Activated CD4-positive, alpha-beta T cell treated with anti-CD3 and anti-CD28 coated beads, Interleukin-10, Interleukin-2, amounts not matched to agents 100 ng/mL and 50 ng/mL, durations not matched to agents 16 hours and 8 hours (primary cell): ENCODE results near the gene SH3TC2.

Source experiments
- DNase-seq: peaks from one replicate; pipeline ENCODE4 v3.0.0-alpha.2; 2020

The SH3TC2 gene

GRCh38 chr5:149056616-149057165, 6.2 kb downstream of the SH3TC2 start:
- DNase-seq: no peak

- no peak for DNase-seq
Observed at GRCh38 chr5:149054416-149054815, 8.4 kb downstream of the SH3TC2 start.

DNA sequence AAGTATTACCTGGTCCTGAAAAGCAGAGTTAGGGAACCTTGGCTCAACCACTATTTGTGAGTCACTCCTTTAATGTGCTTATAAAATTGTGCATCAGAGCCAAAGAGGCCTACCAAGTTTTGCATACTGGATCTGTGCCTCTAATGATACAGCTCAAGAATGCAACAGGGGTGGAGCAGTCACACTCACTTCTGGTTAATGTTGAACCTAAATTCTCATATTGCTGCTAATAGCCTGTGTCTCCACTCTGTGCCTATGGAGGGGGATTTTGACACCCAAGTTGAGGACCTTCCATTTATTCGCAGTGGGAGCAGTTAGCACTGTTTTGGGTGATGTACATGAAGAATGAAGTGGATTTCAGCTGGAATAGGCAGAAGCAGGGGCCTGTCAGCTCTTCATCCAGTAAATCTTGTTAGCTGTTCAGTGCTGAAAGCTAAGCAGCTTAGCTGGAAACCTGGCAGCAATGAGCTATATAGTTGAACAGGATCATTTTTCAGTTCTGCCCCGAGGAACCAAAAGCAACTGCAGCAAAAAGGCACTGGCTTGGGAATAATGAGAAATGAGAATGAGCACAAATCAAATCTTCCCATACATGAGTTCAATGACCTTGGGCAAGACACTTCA, 9.7 kb downstream of the SH3TC2 start:
- DNase-seq: no peak

DNA sequence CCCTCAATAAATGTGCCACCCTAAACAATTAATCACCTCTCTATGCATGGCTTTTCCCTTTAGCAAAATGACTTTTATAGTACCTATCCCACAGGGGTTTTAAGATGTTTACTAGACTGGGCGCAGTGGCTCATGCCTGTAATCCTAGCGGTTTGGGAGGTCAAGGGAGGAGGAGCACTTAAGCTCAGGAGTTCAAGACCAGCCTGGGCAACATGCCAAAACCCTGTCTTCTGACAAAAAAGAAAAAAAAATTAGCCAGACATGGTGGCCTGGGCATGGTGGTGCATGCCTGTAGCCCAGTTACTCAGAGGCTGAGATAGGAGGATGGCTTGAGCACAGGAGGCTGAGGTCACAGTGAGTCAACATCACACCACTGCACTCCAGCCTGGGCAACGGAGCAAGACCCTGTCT, 13.5 kb downstream of the SH3TC2 start:
- DNase-seq: no peak

DNA sequence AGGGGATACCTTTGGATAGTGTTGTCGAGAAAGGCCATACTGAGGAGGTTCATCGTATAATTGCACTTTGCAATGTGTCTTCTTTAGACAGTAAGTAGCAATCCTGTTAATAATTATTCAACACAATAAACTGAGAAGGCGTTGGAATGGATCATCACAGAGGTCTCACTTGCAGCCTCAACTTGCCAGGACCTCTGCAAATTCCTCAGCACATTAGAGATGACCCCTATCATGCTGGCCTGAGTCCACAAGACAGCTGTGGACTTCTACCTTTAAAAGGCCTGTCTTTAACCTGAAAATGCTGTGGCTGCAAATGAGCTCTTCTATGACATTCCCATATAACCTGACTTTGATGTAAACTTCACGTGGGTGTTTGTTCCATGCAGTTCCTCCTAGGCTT, 14.1 kb downstream of the SH3TC2 start:
- DNase-seq: no peak

GRCh38 chr5:149047462-149047861, 15.4 kb downstream of the SH3TC2 start:
- no peak for DNase-seq

DNA sequence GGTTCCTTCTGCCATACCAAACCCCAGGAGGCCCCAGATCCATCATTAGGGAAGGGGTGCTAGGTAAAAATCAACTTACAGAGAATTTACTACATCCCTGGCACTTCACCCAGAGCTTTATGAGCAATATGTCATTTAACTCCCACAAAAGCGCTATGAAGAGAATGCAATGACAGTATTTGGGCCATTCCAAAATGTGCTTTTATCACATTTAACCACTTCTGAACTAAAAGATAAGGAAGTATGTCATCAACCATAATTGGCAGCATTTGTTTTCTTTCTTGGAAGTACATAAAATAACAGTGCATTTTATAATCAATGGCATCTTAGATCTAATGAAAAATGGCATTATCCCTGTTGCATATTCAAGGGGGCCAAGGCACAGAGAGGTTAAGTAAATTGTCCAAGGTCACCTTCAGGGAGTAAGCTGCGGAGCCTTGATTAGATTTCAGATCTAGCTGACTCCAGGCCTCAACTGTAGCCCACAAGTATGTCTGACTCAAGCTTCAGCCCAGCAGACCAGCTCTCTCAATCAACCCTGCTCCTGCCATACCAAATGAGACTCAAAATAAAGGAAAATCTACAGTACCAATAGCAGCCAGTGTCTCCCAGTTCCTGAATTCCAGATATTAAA, 16.5 kb downstream of the SH3TC2 start:
- no peak for DNase-seq

DNA sequence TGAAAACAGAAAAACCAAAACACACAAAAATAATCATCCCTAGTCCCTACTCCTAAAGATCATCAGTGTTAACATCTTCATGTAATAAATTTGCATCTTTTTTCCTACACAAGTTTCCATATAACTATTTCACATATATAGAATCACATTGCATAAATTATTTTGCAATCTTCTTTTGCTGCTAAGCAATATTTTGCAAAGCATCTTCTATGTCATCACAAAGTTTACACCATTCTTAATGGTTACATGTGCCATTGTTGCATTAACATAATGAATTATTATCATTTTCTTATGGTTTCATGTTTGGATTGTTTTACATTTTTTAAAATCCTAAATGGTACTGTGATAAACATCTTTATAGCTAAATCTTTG, 17.8 kb downstream of the SH3TC2 start:
- DNase-seq: no peak

GRCh38 chr5:149044453-149045088, 18.3 kb downstream of the SH3TC2 start:
- DNase-seq: no peak

DNA sequence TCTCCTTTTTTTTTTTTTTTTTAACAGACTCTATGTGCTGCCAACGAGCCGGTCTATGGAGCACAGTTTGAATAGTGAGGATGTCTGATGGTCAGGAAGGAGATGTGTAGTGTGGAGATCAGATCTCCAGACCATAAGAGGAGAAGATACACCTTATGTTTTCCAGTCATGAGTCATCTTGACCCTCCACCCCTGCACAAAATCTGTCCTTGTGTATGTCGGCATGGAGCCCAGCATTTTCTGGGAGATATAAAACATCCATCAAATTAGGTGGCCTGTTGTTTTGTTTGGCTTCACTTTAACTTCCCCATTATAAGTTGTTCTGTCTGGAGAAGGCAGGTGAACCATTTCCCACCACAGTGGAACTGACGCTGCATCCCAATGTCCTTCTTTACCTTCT, 19.2 kb downstream of the SH3TC2 start:
- no peak for DNase-seq

GRCh38 chr5:149042865-149043264, 20.0 kb downstream of the SH3TC2 start:
- no peak for DNase-seq

DNA sequence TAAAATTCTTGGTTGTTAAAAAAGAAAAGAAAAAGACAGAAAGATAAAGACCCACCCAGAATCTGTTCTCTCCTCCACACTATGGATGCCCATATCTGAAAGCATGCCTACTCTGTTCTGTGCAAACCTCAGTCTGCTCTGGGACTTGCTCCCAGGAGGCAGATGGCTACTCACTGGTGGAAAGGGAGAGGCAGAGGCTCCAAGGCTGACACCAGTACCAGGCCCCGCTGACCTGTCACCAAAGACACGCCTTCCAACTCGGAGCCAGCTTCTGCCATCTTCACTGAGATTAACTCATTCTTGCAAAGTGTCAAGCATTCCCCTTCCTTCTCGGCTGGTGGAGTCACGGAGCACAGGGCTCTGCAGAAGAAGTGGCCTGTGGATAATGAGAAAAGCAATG, 21.6 kb downstream of the SH3TC2 start:
- DNase-seq: no peak

GRCh38 chr5:149040421-149040820, 22.4 kb downstream of the SH3TC2 start:
- DNase-seq: no peak

- DNase-seq: no peak
Observed at GRCh38 chr5:149039506-149039905, 23.4 kb downstream of the SH3TC2 start.

GRCh38 chr5:149038336-149039080, 24.4 kb downstream of the SH3TC2 start:
- no peak for DNase-seq

DNA sequence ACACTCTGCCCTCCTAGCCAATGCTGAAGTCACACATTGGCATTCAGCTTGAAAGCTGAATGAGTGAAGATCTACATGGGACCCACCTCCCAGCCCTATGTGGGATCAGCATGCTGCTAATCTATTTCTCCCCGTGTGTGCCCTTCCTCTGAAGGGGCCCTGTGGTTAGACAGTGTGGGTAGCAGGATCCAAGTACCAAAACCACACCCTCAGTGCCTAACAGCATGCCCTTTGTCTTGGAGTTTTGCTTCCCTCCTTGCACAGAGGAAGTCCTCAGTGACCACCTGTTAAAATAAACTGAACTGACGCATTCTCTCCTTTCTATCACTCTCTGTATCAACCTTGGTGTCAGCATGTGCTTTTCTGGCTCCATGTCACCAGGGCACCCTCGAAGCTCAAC, 25.0 kb downstream of the SH3TC2 start:
- peak; percentile 38 for DNase-seq

GRCh38 chr5:149036970-149037369, 25.9 kb downstream of the SH3TC2 start:
- DNase-seq: no peak

GRCh38 chr5:149036168-149036567, 26.7 kb downstream of the SH3TC2 start:
- DNase-seq: no peak

DNA sequence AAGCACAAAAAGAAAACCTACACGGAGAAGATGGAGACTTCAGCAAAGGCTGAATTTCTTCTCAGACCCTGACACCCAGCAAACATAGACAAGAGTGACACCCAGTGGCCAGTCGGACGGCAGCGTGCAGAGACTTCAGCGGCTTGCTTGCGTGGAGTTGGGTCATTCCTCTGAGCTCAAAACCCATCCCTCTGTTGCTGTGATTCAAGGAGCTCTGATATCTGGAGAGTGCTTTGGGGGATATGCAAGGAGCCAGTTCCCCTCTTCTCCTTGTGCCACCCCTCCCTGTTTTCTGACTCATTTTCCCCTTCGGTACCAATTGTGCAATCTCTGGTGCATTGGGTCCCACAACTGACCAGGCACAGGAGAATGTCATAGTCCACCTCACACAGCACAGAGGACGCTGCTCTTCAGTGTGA, 27.5 kb downstream of the SH3TC2 start:
- peak; percentile 78 for DNase-seq

GRCh38 chr5:149030838-149031397, 31.9 kb downstream of the SH3TC2 start:
- no peak for DNase-seq

DNA sequence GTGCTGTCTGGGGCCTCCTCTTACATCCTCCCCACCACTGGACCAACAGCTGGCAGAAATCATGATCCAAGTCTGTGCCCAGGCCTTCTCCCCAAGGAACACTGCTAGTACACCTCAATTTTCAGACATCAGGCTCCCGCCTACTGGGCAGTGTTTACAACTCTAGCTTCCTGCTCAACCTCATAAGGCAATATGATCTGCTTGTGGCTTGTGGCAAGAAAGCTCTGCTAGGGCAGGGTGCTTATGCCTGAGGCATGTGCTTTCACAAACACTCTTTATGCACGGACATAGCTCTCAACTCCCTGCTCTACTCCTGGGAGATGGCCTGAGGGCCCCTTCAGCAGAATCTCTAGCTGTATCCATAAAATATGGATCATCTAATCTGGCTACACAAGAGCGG, 32.5 kb downstream of the SH3TC2 start:
- DNase-seq: no peak

DNA sequence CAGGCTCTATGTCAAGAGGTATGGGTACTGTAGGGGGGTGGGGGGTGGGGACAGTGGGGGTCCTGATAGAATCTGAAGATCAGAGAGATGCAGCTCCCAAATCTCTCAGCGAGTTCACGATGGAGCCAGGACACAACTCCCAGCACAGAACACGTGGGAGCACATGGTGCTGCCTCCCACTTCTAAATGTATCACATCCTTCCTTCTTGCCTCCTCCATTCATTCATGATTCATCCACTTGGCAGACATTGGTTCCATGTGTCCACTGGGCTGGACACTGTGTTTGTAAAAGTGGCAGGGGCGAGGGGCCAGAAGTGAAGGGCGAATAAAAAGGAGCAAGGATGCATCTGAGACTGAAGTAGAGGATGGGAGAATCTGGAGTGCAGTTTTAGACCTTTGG, 33.9 kb downstream of the SH3TC2 start:
- DNase-seq: no peak

DNA sequence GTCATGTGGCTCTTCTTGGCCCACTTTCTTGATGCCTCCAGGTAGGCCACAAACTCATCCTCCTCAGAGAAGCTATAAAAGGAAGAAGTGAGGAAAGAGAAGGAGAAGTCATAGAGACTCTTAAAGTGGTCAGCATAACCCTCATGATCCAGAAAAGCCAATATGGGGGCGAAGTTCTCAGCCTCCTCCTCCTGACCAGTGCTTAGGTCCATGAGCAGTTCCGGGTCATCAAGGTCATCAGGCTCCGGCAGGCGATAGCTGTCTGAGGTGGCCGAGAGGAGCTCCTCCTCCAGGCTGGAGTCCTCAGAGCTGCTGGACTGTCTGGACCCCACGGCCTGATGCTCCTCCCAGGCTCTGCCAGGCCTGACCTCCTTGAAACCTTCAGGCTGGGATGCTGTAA, 34.7 kb downstream of the SH3TC2 start:
- DNase-seq: no peak
